NCI-H1092 (cell line): ENCODE data around the gene TOLLIP.
"Not testable (repeated sequence)": the region's sequence is repeated elsewhere in the genome, so short reads cannot be mapped to it uniquely, and the experiment has no call there.

Experiments used
- DNase-seq: peaks from one replicate; lab custom pipeline; 2025; lab: John Stamatoyannopoulos, UW

Gene TOLLIP

GRCh38 chr11:1281326-1281973, 28.0 kb downstream of the TOLLIP start:
- DNase-seq = no peak

GRCh38 chr11:1280116-1281035, 29.1 kb downstream of the TOLLIP start:
- DNase-seq = no peak

DNA sequence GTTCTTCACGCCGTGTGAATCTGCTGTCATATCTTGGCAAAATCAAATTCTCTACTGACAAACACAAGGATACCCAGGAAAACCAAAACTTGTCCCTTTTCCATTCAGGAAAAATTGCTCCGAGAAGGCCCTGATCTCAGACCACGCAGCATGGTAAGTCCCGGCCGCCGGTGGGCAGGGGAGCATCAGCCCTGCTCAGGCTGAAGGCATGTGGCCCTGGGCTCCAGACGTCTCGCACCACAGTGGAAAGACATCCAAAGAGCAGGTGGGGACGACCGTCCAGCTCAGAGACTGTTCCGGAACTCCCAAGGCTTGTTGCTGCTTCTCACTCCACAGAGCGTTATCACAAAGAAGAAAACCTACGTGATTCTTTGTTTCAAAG, 29.8 kb downstream of the TOLLIP start:
- no peak for DNase-seq

DNA sequence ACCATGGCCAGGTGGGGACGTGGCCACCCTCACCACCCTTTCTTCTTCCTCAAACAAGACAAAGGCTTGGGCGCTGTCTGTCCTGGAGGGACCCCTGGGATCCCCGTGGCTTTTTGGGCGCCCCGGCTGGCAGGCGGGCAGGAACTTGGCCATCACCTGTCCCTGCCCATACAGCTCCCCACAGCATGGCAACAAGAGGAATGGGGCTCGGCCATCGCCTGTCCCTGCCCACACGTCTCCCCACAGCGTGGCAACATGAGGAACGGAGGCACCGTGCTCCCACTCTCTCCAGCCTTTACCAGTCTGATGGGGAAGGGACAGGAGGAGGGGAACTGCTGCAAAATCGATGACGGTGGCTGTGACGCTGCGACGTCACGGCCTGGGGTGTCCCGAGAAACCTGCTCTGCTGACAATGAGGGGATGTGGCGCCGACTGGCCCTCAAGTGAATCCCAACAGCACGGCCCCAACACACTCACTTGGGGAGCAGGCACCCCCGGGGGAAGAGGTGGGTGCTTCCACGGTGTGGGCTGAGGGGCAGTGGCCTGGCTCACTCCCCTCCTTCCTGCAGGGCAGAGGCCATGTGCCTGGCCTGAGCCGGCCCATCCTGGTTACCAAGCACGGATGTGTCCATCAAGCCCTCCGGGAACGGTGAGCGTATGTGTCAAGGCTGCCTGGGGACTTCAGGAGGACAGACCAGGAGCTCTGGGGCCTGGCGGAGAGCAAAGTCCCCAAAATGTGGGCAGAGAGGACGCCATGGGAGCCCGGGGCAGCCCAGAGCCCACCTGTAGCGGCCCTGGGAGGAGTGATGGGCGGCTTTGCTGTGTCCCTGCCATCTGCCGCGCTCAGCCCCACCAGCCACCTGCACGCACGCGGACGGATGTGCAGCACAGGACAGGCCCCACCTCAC, 30.4 kb downstream of the TOLLIP start:
- no peak for DNase-seq

DNA sequence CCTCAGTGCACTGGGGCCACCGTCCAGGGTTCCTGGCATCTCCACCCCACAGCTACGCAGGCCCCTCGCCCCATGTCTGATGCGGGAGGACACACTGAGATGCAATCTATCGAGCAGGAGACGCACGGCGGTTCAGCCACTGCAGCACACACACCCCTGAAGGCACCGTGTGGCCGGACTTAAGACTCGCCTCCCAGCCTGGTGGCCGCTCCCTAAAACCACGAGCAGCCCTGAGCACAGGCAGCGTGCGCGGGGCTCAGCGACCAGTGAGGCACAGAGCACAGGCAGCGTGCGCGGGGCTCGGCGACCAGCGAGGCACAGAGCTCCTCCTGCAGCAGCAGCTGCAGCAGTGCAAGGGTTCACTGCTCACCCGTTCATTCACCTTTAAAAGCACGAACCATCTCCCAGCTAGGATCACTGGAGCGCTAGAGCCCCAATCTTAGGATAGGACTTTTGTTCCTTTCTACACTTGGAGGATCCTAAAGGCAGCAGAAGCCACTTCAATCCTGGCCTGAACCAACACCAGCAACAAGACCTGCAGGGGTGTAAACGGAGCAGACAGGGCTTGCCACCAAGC, 31.4 kb downstream of the TOLLIP start:
- DNase-seq = no peak

DNA sequence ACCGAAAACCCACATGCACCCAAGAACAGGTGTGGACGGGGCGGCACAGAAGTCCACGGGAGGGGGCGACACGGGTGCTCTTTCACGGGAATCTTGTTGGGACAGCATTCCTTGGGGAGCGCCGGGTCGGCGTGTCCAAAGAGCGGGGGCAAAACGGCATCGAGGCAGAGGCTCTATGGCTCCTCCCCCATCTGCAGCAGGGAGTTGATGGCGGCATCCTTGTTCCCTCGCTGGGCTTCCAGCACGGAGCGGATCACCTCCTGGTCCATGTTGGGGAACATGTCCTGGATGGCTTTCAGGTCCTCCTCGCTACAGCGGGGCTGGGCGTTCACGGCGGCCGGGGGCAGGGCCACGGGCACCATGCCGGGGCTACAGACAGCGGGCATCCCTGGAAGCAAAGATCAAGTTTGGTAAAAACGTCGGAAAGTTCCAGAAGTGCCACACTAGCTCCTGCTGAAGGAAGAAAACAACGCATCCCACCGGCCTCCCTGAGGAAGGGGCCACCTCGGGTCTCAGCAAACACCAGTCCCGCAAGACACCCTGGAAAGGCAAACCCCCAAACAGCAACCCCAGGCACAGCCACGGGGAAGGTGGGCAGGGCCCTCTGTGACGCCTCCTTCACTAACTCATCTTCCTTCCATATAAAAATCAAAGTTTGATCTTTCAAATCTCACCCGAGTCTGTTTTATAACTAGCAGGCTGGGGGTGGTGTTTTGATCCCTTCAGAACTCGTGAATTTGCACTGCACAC, 32.4 kb downstream of the TOLLIP start:
- no peak for DNase-seq

DNA sequence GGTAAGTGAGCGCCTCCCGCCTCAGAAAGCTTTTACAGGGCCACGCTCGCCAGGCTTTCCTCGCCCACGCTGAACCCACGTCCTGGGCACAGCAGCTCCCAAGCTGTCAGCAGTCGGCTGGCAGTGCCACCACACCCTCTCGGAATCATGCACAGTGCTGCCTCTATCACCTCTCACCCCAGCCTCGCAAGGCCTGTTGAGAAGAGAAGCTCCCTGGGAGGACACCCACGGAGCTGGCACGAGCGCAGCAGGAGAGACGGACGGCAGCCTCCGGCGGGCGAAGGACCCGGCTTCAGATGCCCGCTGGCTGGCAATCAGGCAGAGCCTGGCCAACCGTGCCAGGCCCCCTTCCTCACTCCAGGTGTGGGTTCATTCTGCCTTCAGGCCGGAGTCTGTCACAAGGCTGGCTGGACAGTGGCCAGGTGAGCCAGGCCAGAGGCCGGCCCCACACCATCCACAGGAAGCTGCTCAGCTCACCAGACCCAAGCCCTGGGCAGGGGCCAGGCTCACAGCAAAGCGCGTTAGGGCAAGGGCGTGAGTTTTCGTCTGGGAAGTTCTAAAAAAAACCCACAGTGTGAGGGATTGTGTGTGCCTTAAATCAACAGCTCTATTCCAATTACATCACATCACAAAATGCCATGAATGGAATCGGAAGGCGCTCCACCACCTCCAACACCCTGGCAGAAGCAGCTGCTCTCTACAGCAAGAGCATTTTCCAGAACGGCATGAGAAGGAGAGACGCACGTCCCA, 33.2 kb downstream of the TOLLIP start:
- no peak for DNase-seq

- DNase-seq = no peak
Observed at GRCh38 chr11:1275021-1275420, 34.4 kb downstream of the TOLLIP start.

GRCh38 chr11:1274501-1274900, 34.9 kb downstream of the TOLLIP start:
- no peak for DNase-seq

GRCh38 chr11:1272531-1272930, 36.9 kb downstream of the TOLLIP start:
- DNase-seq = no peak

DNA sequence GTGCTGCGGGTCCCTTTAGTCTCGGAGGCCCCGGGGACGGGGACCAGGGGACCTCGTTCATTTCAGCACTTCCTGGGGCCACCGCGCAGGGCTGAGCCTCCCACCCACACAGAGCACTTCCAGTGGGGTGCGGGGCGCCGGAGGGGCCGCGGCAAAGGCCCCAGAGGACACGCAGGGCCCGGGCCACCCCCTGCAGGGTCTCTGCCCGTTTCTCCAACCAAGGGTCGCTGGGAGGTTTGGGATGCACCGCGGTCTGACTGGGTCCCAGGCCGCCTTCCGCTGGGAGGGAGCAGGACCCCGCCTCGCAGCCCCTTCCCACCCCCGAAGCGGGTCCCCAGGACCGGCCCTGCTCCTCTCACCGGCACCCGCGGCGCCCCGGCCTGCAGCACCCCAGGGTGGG, 37.5 kb downstream of the TOLLIP start:
- DNase-seq = no peak

- no peak for DNase-seq
Observed at GRCh38 chr11:1271406-1271805, 38.0 kb downstream of the TOLLIP start.

- DNase-seq = no peak
Observed at GRCh38 chr11:1271002-1271401, 38.4 kb downstream of the TOLLIP start.

DNA sequence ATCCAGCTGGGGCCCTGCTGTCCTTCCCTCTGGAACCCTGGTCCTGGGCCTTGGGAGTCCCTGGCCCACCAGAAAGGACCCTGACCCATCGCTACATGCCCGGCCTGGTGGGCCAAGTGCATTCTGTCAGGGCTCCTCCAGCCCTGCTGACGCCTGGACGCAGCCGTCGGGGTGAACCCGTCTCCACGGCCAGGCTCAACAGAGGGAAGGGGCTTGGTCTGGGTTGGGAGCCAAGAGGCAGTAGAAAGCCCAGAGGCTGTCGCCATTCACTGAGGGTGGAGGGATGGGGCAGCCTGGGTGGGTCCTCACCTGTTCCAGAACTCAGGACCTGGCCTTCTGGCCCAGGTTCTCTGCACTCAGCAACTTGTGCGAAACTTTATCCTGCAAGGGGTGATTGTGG, 39.0 kb downstream of the TOLLIP start:
- DNase-seq = no peak

- no peak for DNase-seq
Observed at GRCh38 chr11:1269957-1270356, 39.5 kb downstream of the TOLLIP start.

GRCh38 chr11:1267441-1268100, 41.9 kb downstream of the TOLLIP start:
- DNase-seq = no peak

- DNase-seq = not testable (repeated sequence)
Observed at GRCh38 chr11:1266976-1267375, 42.5 kb downstream of the TOLLIP start.

- not testable (repeated sequence) for DNase-seq
Observed at GRCh38 chr11:1265480-1265879, 44.0 kb downstream of the TOLLIP start.

- not testable (repeated sequence) for DNase-seq
Observed at GRCh38 chr11:1264444-1264843, 45.0 kb downstream of the TOLLIP start.

DNA sequence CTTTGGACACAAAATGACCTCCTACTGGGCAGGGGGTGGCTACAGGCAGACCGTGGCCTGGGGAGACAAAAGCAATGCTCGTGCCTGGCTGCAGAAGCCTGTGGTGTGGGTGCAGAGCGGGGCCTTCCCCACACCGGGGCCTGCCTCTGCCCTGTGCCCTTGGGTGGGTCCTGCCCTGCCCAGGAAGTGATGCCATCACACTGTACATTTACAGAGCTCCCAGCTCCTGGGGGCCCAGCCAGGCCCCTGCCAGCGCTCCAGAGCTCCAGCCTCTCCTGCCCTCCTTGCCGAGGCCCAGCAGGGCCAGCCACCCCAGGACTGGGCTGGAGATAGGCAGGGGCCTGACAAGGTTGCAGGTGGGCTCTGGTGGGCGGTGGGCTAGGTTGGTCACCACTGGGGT, 46.4 kb downstream of the TOLLIP start:
- no peak for DNase-seq
